Left hindlimb (tissue), 1 donor: Measurements from ENCODE around the gene CYP3A7.
"Not testable (repeated sequence)": the region's sequence is repeated elsewhere in the genome, so short reads cannot be mapped to it uniquely, and the experiment has no call there.

Experiments used
- DNase-seq: peaks from one replicate; pipeline ENCODE4 v3.0.0-alpha.2; 2018

CYP3A7 gene

DNA sequence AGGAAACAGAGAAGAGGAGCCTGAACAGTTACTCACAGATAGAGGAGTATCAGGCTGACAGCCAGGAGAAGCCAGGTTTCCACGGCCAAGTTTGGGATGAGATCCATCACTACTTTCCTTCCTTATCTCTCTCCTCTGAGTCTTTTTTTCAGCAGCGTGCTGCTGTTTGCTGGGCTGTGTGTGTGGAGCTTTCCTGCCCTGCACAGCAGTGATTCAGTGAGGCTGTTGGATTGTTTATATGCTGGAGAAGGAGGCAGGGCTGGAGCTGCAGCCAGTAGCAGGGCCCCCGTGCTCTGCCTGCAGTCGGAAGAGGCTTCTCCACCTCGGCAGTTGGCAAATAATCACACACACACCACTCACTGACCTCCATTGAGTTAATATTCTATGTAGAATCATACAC lies at the start of gene CYP3A7:
CYP3A7 (minus strand) TSS at position 210 of the 400 bp plus-strand sequence; CDS start at position 107, 103 bp downstream.
- DNase-seq: no peak

DNA sequence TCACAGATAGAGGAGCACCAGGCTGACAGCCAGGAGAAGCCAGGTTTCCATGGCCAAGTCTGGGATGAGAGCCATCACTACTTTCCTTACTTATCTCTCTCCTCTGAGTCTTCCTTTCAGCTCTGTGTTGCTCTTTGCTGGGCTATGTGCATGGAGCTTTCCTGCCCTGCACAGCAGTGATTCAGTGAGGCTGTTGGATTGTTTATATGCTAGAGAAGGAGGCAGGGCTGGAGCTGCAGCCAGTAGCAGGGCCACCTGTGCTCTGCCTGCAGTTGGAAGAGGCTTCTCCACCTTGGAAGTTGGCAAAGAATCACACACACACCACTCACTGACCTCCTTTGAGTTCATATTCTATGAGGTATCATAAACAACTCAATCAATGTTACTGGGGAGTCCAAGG lies 49.0 kb upstream of the CYP3A7 start, which contains the start of gene CYP3A4:
CYP3A4 (minus strand) TSS at position 178 of the 400 bp plus-strand sequence; CDS start at position 75, 103 bp downstream.
- DNase-seq: no peak

DNA sequence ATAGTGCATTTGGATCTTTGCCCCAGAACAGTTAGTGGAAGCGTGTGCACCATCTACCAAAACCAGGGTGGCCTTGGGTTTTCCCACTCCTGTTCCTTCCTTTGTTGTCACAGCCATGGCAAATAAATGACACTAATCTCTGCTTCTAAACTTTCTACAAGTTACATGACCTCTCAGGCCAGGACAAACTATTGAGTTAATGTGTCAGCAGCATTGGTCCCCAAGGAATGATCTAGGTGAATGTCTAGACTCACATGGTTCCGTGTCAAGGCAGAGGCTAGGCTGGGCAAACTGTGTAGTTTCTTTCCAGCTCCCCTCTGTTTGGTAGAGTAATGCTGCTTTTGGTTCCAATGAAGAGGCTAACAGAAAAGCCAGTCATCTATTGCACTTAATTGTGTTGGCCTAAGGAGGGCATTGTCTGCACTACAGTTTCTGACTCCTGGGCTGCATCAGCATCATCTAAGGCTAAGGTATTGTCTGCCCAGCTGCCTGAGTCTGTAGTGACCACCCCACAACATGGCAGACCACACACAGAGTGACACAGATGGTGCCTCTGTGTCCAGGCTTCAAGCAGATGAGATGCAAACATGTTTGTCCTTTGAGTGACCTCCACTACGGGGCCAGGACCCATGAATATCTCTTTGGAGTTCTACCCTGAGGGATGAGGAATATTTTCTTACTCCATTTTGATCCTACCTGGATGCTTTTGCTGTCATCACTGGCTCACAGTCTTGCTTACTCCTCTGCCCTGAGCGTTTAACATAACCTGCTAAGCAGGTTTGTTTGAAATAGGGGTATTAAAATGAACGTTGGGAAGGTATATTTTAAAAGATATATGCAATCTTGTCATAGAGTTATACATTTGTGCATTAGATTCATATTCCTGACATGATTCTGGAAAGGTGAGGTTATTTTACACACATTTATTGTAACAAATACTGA lies 47.3 kb upstream of the CYP3A7 start:
- no peak for DNase-seq

DNA sequence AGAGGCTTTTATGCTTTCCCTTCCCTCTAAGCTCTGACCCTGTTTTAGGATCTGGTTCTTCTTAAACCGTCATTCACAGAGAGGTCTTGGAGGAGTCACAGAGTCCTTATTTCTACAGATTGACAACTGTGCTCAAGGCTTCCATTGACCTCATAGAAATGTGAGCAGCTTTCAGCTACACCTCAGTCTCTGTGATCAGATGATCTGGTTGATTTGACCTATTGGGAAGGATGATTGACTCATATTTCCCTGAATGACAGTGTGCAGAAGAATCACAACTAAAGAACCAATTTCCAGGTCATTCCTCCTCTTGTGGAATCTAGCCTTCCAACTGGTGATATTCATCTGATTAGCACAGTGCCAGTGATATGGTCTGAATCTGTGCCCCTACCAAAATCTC lies 45.6 kb upstream of the CYP3A7 start:
- DNase-seq: no peak

DNA sequence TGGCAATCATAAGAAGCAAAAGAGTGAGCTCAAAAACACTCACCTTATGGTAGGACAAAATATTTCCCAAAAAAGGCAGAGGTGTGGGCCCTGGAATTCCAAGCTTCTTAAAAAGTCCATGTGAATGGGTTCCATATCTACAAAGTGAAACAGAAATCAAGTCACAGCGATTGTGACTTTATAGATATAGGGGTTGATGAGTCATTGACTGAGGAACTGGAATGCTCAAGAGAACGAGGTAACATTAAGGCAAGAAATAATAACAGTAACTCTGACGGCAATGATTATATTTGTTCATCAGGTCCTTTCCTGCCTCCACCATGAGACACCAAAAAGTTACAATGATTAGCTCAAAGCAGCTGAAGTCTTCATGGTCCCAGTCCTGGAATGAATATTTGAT lies 45.0 kb upstream of the CYP3A7 start:
- no peak for DNase-seq

DNA sequence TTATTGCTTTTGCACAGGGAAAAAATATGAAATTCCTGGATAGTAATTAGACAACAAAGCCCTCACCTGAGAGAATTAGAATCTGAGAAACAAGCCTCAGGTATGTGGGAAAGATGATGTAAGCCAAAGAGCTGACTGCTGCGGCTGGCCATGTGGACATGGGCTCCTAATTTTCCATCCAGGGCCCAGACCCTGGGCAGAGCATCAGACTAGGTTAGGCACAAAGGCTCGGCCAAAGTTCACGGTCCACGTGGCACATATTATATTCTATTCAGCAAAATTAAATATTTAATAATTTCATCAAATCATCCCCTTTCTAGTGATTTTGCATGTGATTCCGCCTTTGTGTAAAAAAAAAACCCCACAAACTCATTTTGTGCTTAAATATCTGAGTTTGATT lies 43.9 kb upstream of the CYP3A7 start:
- no peak for DNase-seq

DNA sequence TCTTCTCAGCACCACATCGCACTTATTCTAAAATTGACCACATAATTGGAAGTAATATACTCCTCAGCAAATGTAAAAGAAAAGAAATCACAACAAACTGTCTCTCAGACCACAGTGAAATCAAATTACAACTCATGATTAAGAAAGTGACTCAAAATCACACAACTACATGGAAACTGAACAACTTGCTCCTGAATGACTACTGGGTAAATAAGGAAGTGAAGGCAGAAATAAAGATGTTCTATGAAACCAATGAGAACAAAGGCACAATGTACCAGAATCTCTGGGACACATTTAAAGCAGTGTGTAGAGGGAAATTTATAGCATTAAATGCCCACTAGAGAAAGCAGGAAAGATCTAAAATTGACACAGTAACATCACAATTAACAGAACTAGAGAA lies 38.4 kb upstream of the CYP3A7 start:
- not testable (repeated sequence) for DNase-seq

DNA sequence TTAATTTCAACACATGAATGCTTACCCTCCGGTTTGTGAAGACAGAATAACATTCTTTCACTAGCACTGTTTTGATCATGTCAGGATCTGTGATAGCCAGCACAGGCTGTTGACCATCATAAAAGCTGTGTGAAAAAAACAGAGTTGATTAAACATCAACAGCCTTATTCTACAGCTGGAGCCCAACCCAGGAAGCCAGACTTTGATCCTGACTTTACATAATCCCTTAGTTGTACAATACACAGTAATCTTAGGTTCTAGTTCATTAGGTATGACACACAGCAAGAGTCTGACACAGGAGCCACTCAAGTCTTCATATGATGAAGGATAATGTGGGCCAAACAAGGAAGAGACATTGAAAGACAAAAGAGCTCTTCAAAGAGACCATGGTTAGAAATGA lies 37.6 kb upstream of the CYP3A7 start:
- no peak for DNase-seq

DNA sequence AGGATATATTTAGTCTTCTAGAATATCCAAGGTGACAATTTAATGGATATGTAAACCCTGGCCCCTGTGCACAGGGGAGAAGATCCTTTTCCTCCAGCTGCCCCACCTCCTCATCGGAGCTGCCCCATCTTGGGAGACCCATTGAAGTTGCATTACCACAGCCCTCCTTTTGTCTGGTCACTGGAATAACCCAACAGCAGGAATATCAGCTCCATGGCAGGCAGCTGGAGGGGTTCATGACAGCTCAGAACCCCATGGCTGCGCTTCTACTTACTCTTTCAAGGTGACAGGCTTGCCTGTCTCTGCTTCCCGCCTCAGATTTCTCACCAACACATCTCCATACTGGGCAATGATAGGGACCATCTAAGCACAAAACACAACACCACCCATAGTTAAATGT lies 34.5 kb upstream of the CYP3A7 start:
- DNase-seq: not testable (repeated sequence)

DNA sequence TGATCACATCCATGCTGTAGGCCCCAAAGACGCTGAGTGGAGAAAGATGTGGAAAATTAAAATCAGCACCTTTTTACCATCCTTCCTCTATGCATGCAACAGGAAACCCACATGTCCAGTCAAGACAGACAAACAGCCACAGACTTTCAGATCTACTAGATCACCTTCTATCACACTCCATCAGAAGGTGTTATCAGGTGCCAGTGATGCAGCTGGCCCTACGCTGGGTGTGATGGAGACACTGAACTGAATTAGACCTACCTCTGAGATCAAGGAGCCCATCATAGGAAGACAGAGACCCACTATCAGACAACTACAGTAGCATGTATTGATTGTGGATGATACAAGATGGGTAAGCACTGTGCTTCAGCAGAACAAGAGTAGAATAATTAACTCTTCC lies 33.5 kb upstream of the CYP3A7 start:
- DNase-seq: no peak

DNA sequence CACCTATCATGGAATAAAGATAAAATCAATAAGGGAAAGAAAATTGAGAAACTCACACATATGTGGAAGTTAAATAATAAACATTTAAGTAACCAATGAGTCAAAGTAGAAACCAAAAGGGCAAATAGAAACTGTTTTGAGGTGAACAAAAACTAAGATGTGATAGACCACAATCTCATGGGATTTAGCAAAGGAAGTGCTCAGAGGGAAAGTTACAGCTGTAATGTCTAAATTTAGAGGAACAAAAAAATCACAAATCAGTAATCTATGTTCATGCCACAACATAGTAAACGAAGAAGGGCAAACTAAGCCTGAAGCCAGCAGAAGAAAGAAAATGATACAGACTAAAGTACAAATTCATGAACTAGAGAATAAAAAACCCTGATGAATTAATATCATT lies 32.7 kb upstream of the CYP3A7 start:
- no peak for DNase-seq

DNA sequence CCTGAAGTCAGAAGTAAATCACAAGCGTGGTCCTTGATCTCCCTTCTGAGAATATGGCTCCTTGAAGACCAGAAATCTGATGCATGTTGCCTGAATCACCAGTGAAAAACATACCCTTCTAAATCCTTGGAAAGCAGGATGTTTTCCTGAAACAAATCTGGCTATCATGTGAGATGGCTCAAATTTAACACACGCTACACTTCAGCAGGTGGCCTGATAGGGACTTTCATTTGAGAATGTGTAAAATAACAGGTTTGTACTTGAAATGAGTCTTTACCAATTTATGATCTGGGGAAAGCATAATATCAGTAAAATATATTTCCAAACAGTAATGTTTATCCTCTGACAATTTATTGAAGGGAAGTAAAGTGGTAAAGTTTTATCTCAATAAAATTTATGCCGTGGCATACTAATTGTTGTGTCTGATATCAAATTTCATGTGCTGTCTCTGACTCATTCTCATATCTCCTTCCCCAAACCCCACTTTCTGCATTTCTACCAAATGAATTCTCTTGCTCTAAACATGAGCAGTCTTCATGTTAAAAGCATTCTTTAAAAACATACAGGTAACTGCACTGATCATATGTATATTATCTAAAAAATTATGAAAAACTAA lies 31.6 kb upstream of the CYP3A7 start:
- DNase-seq: no peak

DNA sequence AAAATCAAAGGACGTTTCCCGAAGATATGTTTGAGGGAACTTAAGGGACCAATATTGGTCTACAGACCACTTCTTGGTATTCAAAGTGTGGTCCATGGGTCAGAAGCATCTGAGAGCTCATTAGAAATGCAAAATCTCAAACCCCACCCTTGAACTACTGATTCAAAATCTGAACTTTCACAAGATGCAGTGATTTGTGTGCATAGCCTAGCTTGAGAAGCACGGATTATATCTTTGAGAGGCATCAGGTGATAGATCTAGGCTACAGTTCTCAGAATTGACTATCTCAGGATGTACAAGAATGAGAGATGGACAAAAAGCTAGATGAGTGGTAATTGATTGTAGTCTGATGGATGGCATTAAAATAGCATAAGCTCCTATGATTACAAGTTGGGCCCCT lies 29.5 kb upstream of the CYP3A7 start:
- no peak for DNase-seq

DNA sequence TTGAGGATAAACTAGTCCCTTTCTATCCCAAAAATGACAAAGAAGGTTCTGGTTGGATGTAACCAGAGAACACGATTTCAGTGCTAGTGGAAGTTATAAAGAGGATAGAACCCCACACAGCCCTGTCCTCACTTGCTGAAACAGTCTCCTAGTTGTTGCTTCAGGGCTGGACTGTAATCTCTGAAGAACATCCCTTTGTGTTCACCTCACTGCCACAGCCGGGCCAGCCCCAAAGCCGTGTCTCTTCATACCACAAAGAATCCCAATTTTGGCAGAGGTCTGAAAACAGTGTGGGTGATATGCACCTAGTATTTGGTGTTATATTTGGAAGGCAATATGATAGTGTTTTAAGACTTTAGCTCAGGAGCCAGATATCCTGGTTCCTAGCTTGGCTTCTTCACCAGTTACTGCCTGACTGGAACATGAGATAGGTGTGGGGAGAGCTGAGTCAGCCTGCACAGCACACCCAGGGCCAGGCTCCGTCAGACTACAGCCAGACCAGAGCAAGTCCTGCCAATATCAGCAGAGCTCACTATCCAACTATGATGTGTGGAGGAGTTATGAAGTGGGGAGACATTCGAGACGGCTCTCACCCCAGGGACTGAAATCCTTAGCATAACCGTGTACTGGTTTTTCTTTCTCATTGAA lies 27.8 kb upstream of the CYP3A7 start:
- DNase-seq: peak; percentile 75

DNA sequence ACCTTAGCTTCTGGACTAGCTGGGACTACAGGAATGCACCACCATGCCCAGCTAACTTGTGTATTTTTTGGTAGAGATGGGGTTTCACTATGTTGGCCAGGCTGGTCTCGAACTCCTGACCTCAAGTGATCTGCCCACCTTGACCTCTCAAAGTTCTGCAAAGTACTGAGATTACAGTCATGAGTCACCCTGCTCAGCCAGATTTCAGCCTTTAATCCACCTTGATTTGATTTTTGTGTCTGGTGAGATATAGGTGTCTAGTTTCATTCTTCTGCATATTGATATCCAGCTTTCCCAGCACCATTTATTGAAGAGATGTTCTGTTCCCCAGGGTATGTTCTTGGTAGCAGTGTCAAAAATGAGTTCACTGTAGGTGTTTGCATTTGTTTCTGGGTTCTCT lies 20.1 kb upstream of the CYP3A7 start:
- no peak for DNase-seq

DNA sequence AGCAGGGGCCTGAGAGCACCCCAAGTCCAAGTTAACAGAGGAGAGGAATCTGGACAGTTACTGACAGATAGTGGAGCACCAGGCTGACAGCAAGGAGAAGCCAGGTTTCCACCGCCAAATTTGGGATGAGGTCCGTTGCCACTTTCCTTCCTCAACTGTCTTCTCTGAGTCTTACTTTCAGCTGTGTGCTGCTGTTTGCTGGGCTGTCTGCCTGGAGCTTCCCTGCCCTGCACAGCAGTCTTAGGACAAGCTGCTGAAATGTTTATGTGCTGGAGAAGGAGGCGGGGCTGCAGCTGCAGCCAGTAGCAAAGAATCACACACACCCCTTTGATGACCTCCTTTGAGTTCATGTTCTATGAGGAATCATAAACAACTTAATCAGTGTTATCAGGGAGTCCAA lies 17.4 kb upstream of the CYP3A7 start:
- no peak for DNase-seq

DNA sequence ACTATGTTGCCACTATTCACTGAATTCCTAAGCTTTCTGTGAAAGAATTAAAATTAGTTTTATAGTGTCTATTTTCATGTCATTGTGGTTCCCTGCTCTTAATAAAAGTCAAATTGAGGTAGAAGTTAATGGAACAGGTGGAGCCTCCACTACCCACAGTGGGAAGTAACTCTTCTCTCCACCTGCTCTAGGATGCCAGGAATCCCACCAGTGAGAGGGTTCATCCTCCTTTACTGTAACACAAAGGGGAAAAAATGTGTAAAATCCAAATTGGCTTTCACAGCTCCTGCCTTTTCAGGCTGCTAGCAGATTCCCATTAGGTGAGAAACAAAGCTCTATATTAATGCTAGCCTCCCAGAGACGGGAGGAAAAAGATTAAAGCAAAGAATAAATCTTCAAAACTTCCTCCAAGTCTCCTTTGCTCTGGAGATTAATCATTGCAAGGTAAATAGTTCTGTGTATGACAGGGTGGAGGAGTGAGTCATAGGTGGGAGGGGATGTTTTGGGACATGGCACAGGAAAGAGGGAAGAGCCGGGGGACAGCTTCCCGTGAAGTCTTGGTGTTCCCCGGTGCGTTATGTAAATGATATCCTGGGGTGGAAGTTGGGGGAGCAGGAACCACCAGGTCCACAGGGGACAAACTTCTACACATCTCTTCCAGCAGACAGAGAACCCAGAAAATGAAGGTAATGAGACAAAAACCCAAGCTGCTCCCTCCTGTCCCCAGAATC lies 16.5 kb upstream of the CYP3A7 start:
- DNase-seq: not testable (repeated sequence)

DNA sequence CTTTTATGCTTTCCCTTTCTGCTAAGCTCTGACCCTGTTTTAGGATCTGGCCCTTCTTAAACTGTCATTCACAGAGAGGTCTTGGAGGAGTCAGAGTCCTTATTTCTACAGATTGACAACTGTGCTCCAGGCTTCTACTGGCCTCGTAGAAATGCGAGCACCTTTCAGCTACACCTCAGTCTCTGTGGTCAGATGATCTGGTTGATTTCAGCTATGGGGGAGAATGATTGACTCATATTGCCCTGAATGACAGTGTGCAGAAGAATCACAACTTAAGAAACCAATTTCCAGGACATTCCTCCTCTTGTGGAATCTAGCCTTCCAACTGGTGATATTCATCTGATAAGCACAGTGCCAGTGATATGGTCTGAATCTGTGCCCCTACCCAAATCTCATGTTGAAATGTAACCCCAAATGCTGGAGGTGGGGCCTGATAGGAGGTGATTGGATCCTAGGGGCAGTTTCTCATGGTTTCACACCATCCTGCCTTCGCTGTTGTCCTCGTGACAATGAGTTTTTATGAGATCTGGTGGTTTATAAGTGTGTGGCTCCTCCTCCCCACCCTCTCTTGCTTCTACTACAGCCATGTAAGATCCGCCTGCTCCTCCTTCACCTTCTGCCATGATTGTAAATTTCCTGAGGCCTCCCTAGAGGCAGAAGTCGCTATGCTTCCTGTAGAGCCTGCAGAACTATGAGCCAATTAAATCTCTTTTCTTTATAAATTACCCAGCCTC lies 14.0 kb upstream of the CYP3A7 start:
- no peak for DNase-seq

DNA sequence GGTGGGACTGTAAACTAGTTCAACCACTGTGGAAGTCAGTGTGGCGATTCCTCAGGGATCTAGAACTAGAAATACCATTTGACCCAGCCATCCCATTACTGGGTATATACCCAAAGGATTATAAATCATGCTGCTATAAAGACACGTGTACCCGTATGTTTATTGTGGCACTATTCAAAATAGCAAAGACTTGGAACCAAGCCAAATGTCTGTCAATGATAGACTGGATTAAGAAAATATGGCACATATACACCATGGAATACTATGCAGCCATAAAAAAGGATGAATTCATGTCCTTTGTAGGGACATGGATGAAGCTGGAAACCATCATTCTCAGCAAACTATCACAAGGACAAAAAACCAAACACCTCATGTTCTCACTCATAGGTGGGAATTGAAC lies 11.9 kb upstream of the CYP3A7 start:
- DNase-seq: not testable (repeated sequence)

DNA sequence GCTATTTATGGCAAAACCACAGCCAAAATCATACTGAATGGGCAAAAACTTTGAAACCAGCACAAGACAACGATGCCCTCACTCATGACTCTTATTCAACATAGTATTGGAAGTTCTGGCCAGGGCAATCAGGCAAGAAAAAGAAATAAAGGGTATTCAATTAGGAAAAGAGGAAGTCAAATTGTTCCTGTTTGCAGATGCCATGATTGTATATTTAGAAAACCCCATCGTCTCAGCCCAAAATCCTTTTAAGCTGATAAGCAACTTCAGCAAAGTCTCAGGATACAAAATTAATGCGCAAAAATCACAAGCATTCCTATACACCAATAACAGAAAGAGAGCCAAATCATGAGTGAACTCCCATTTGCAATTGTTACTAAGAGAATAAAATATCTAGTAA lies 10.4 kb upstream of the CYP3A7 start:
- not testable (repeated sequence) for DNase-seq

DNA sequence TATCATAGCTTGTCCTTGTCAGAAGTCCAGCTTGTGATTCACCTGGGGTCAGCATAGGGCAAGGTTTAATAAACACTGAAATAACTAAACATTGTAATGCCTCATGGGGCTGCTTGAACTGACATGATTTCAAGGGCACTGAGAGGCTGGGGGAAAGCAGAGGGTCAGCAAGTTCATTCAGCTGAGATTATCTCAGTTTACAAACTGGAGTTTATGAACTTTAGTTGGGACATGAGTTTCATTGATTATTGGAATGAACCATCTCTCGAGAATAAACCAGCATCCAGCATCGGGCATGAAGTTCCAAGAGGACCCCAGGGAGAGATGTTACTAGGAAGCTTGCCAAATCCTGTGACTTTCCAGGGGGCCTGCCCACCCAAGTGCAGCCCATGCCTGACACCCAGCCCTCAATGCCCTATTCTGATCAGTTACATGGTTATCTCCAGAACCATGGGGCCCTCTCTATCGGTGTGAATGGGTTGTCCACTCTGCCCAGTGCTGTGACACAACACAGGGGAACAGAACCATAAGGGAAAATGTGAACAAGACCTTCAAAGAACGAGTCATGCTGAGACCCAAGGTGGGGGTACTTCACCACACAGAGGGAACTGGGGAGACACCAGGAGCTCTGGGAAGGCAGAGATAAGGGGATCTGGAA lies 7.9 kb upstream of the CYP3A7 start:
- no peak for DNase-seq

DNA sequence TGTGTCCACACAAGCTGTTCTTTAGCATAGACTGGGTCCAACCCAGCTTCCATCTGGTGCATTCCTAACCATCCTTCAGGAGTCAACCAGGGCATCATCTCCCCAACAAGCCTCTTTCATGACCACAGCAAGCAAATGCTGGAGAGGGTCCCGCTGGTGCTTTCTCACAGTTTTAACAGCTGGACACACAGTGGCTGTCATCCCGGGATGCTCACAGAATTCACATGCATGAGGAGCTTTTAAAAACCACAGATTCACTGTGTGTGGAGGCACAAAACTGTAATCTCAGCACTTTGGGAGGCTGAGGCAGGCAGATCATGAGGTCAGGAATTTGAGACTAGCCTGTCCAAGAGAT lies 6.4 kb upstream of the CYP3A7 start:
- no peak for DNase-seq
